Anterior cingulate cortex (tissue), 58 donors: Measurements from ENCODE around the gene ZFYVE1.
"Not testable (repeated sequence)": the region's sequence is repeated elsewhere in the genome, so short reads cannot be mapped to it uniquely, and the experiment has no call there.

Experiments
- DNase-seq, 58 donors: peaks; one replicate each; lab custom pipeline; 2025; lab: John Stamatoyannopoulos, UW

The ZFYVE1 gene

GRCh38 chr14:73004641-73005040, 22.3 kb downstream of the ZFYVE1 start:
- DNase-seq: not testable (repeated sequence)

- DNase-seq: no peak
These were observed 23.2 kb downstream of the ZFYVE1 start for GRCh38 chr14:73003681-73004080.

GRCh38 chr14:73000073-73000472, 26.8 kb downstream of the ZFYVE1 start:
- no peak for DNase-seq

- DNase-seq: no peak
These were observed 27.6 kb downstream of the ZFYVE1 start for GRCh38 chr14:72999316-72999715.

GRCh38 chr14:72998252-72998903, 28.5 kb downstream of the ZFYVE1 start:
- DNase-seq: no peak

GRCh38 chr14:72996916-72997315, 30.0 kb downstream of the ZFYVE1 start:
- DNase-seq: no peak

GRCh38 chr14:72990171-72990570, 36.7 kb downstream of the ZFYVE1 start:
- no peak for DNase-seq

GRCh38 chr14:72986857-72987256, 40.0 kb downstream of the ZFYVE1 start:
- DNase-seq: no peak

- no peak for DNase-seq
These were observed 40.7 kb downstream of the ZFYVE1 start for GRCh38 chr14:72986214-72986613.

- no peak for DNase-seq
These were observed 44.7 kb downstream of the ZFYVE1 start for GRCh38 chr14:72982146-72982708.

GRCh38 chr14:72980863-72981262, 46.0 kb downstream of the ZFYVE1 start:
- no peak for DNase-seq

- DNase-seq: no peak
These were observed 48.0 kb downstream of the ZFYVE1 start for GRCh38 chr14:72978856-72979255.

- no peak for DNase-seq
These were observed 51.1 kb downstream of the ZFYVE1 start for GRCh38 chr14:72975770-72976169.

- no peak for DNase-seq
These were observed 52.2 kb downstream of the ZFYVE1 start for GRCh38 chr14:72974661-72975060.

- no peak for DNase-seq
These were observed 56.0 kb downstream of the ZFYVE1 start for GRCh38 chr14:72970824-72971434.

- peak in 1 of 58 donors; percentile 1 for DNase-seq
These were observed 56.8 kb downstream of the ZFYVE1 start for GRCh38 chr14:72970058-72970630.

GRCh38 chr14:72968316-72968715, 58.6 kb downstream of the ZFYVE1 start:
- no peak for DNase-seq

GRCh38 chr14:72966038-72966437, 60.9 kb downstream of the ZFYVE1 start:
- DNase-seq: no peak

GRCh38 chr14:72965249-72965648, 61.7 kb downstream of the ZFYVE1 start:
- DNase-seq: no peak

- DNase-seq: no peak
These were observed 64.0 kb downstream of the ZFYVE1 start for GRCh38 chr14:72962829-72963312.

- DNase-seq: peak in 6 of 58 donors; percentile 3 to 21 (median 6)
These were observed 64.6 kb downstream of the ZFYVE1 start for GRCh38 chr14:72962336-72962754.
